ACHN (cell line): ENCODE results near the gene KLHL25.

Experiments
- DNase-seq: peaks from one replicate; pipeline ENCODE4 v3.0.0-alpha.2; 2015
- in situ Hi-C: cut with HindIII; loops from 2 replicates; pipeline ENCODE4 v1.10.0; 2017; ENCODE audit warnings: low sequenced_read_pairs, low pct_ligation_motif_present, low pct_unique_long_range_greater_than_20kb

The KLHL25 gene

GRCh38 chr15:85781099-85781498 is 13.6 kb downstream of the KLHL25 start:
- in situ Hi-C loops: no loop called here
- no peak for DNase-seq

- DNase-seq: no peak
- in situ Hi-C loops: no loop called here
These were observed 14.3 kb downstream of the KLHL25 start for GRCh38 chr15:85780225-85780985.

GRCh38 chr15:85779249-85779648 is 15.5 kb downstream of the KLHL25 start:
- in situ Hi-C loops: no loop called here
- no peak for DNase-seq

GRCh38 chr15:85778107-85778776 is 16.5 kb downstream of the KLHL25 start:
- in situ Hi-C loops: no loop called here
- DNase-seq: no peak

- in situ Hi-C loops: no loop called here
These were observed 17.2 kb downstream of the KLHL25 start for GRCh38 chr15:85777250-85778106.

GRCh38 chr15:85773970-85774369 is 20.8 kb downstream of the KLHL25 start:
- no peak for DNase-seq
- in situ Hi-C loops: no loop called here

More at GRCh38 chr15:85777250-85778106, 17.2 kb downstream of the KLHL25 start:
- no peak for DNase-seq

- in situ Hi-C loops: no loop called here
- no peak for DNase-seq
These were observed 21.5 kb downstream of the KLHL25 start for GRCh38 chr15:85773249-85773648.

- in situ Hi-C loops: no loop called here
- no peak for DNase-seq
These were observed 22.1 kb downstream of the KLHL25 start for GRCh38 chr15:85772668-85773067.

GRCh38 chr15:85771781-85772445 is 22.8 kb downstream of the KLHL25 start:
- no peak for DNase-seq
- in situ Hi-C loops: no loop called here

- DNase-seq: no peak
- in situ Hi-C loops: no loop called here
These were observed 23.5 kb downstream of the KLHL25 start for GRCh38 chr15:85771271-85771670.

GRCh38 chr15:85770096-85771041 is 24.4 kb downstream of the KLHL25 start:
- in situ Hi-C loops: no loop called here

GRCh38 chr15:85769182-85769900 is 25.4 kb downstream of the KLHL25 start:
- DNase-seq: no peak
- in situ Hi-C loops: no loop called here

More at GRCh38 chr15:85770096-85771041, 24.4 kb downstream of the KLHL25 start:
- DNase-seq: no peak

- no peak for DNase-seq
- in situ Hi-C loops: no loop called here
These were observed 26.0 kb downstream of the KLHL25 start for GRCh38 chr15:85768595-85769168.

GRCh38 chr15:85767785-85768529 is 26.8 kb downstream of the KLHL25 start:
- in situ Hi-C loops: no loop called here
- DNase-seq: no peak

GRCh38 chr15:85766001-85766831 is 28.5 kb downstream of the KLHL25 start:
- DNase-seq: peak; percentile 49
- in situ Hi-C loops: no loop called here
